Measurements from ENCODE around the gene EXOSC10.

- TF ChIP-seq CTCF (IDR thresholded peaks at IDR 0.05) (no peak), POLR2A (IDR thresholded peaks at IDR 0.05) (peak; percentile 59)
These were observed 53.5 kb downstream of the EXOSC10 start for GRCh38 chr1:11046270-11046566.
